B cell (primary cell): Measurements from ENCODE around the gene C1orf198. TPM values are rescaled to one million over a fixed set of nuclear protein-coding genes. Genes with fewer than 3 reads are reported as not detected.

Experiments
- ATAC-seq: fragments of 200-7000 bp; cut with Tn5 transposase; one replicate; pipeline ENCODE4 v1.10.0; 2021; ENCODE audit warnings: low read depth, mild to moderate bottlenecking, moderate number of reproducible peaks, moderate library complexity
- CTCF ChIA-PET: fragments of 350-600 bp; sonication (Branson Sonifier 250); formaldehyde crosslinking; loops from one replicate; lab custom pipeline; 2021; ENCODE audit warnings: antibody characterized with exemption, inconsistent platforms; lab: Charles Lee
- POLR2A ChIA-PET: fragments of 350-600 bp; sonication (Branson Sonifier 250); formaldehyde crosslinking; loops from one replicate; lab custom pipeline; 2021; ENCODE audit warnings: antibody characterized with exemption; lab: Charles Lee
- DNase-seq: peaks from one replicate; pipeline ENCODE4 v3.0.0; 2013
- H2AFZ ChIP-seq: 2 replicates; pipeline ENCODE4 v1.6.1; 2012; ENCODE audit warnings: mild to moderate bottlenecking, low read depth, low read length; ENCODE audit not compliant: insufficient read depth, poor library complexity, severe bottlenecking
- H3K27ac ChIP-seq, 2 donors: 1 replicate in 1 of 2; 2 replicates in 1 of 2; pipeline ENCODE4 v1.5.1; 2012 to 2013; ENCODE audit warnings: low read length in 2 of 2, mild to moderate bottlenecking in 2 of 2, moderate library complexity in 1 of 2
- H3K27me3 ChIP-seq, 4 experiments: fragments of 200-600 bp in 1 of 4; sonication (generic) in 1 of 4; replicated peaks in 1 of 4; 1 replicate in 2 of 4; 2 replicates in 2 of 4; pipeline versions ENCODE4 v1.6.1 to v1.7.0; 2013 to 2016; ENCODE audit warnings: low read length in 3 of 4, mild to moderate bottlenecking in 2 of 4, mixed read lengths in 1 of 4, moderate library complexity in 1 of 4; ENCODE audit not compliant: insufficient read depth in 4 of 4, control insufficient read depth in 3 of 4; ENCODE audit errors: control extremely low read depth in 1 of 4
- H3K36me3 ChIP-seq, 2 experiments: replicated peaks in 1 of 2; 1 replicate in 1 of 2; 2 replicates in 1 of 2; pipeline versions ENCODE4 v1.6.1 to v1.7.1; 2013; ENCODE audit warnings: low read length in 1 of 2; ENCODE audit not compliant: insufficient read depth in 2 of 2, control insufficient read depth in 1 of 2; ENCODE audit errors: control extremely low read depth in 1 of 2, extremely low read depth in 1 of 2
- H3K4me1 ChIP-seq, 2 donors: fragments of 200-600 bp in 1 of 2; sonication (generic) in 1 of 2; 1 replicate in 1 of 2; 2 replicates in 1 of 2; pipeline versions ENCODE4 v1.5.1 to v1.6.1; 2013 to 2017; ENCODE audit warnings: low read length in 2 of 2; ENCODE audit not compliant: control insufficient read depth in 2 of 2, insufficient read depth in 2 of 2
- H3K4me2 ChIP-seq: replicated peaks from 2 replicates; pipeline ENCODE3; 2012; ENCODE audit warnings: mild to moderate bottlenecking, low read depth, low read length; ENCODE audit not compliant: poor library complexity, severe bottlenecking
- H3K4me3 ChIP-seq, 5 experiments: fragments of 200-600 bp in 1 of 5; sonication (generic) in 1 of 5; 1 replicate in 3 of 5; 2 replicates in 2 of 5; pipeline versions ENCODE4 v1.5.1 to v1.7.0; 2011 to 2016; ENCODE audit warnings: low read length in 4 of 5, mild to moderate bottlenecking in 4 of 5, low read depth in 2 of 5, control low read depth in 1 of 5, moderate library complexity in 1 of 5; ENCODE audit not compliant: insufficient read depth in 1 of 5; ENCODE audit errors: control extremely low read depth in 1 of 5, extremely low read depth in 1 of 5
- H3K79me2 ChIP-seq: fragments of 200-600 bp; sonication (generic); one replicate; pipeline ENCODE4 v1.6.0; 2016; ENCODE audit warnings: low read length; ENCODE audit not compliant: control insufficient read depth, insufficient read depth
- H3K9ac ChIP-seq: fragments of 200-600 bp; sonication (generic); 2 replicates; pipeline ENCODE4 v1.6.1; 2017; ENCODE audit warnings: mild to moderate bottlenecking, low read length, moderate library complexity
- H3K9me3 ChIP-seq, 3 donors: one replicate each; pipeline versions ENCODE4 v1.6.1 to v1.7.1; 2013; ENCODE audit warnings: low read length in 2 of 3; ENCODE audit not compliant: control insufficient read depth in 2 of 3, insufficient read depth in 1 of 3; ENCODE audit errors: control extremely low read depth in 1 of 3
- H4K20me1 ChIP-seq: 2 replicates; pipeline ENCODE4 v1.6.0; 2012; ENCODE audit warnings: mild to moderate bottlenecking, low read length; ENCODE audit not compliant: insufficient read depth, control insufficient read depth, poor library complexity, severe bottlenecking
- H3K27ac Mint-ChIP-seq: one replicate; pipeline ENCODE4 v1.8.0; 2021; ENCODE audit warnings: mixed read lengths
- H3K27me3 Mint-ChIP-seq: one replicate; pipeline ENCODE4 v1.8.0; 2021; ENCODE audit warnings: mixed read lengths
- H3K4me1 Mint-ChIP-seq: one replicate; pipeline ENCODE4 v1.8.0; 2021; ENCODE audit warnings: mixed read lengths
- H3K4me3 Mint-ChIP-seq: one replicate; pipeline ENCODE4 v1.8.0; 2021; ENCODE audit warnings: mixed read lengths
- H3K9me3 Mint-ChIP-seq: one replicate; pipeline ENCODE4 v1.8.0; 2022; ENCODE audit warnings: mixed read lengths; ENCODE audit not compliant: insufficient read depth
- CTCF ChIP-seq: fragments of 200-600 bp; IDR thresholded peaks from one replicate; pipeline ENCODE4 v1.8.0; 2022; ENCODE audit warnings: antibody characterized with exemption, mild to moderate bottlenecking
- EZH2 ChIP-seq: IDR thresholded peaks from 2 replicates; pipeline ENCODE4 v1.6.1; 2012; ENCODE audit warnings: borderline replicate concordance, low read depth, mild to moderate bottlenecking, moderate library complexity, low read length; ENCODE audit not compliant: insufficient read depth, poor library complexity, severe bottlenecking
- WGBS: methylation state at CpG from one replicate; pipeline ENCODE4 v1.1.5; 2013; ENCODE audit warnings: missing lambda C conversion rate; ENCODE audit not compliant: insufficient coverage; 5-methylcytosine and 5-hydroxymethylcytosine counted together
- intact Hi-C: fragments of 100-400 bp; cut with micrococcal nuclease; formaldehyde crosslinking; loops from one replicate; pipeline ENCODE4 v1.10.0; 2022
- polyA plus RNA-seq: library from polyadenylated mRNA; depleted of rRNA; stranded (reverse); fragments of >200 nt; gene quantifications from 2 replicates; pipeline ENCODE4 v1.2.3, GENCODE V29; 2012
- total RNA-seq, 2 donors: library from RNA; stranded (reverse); fragments of 120-200 nt in 1 of 2; gene quantifications; 1 replicate in 1 of 2; 2 replicates in 1 of 2; pipeline versions ENCODE4 v1.2.3 to v1.2.4, GENCODE V29; 2013 to 2022

C1orf198 gene
- total and polyA plus RNA-seq, 2 donors (not counting 1 experiment from before 2014, with no cell fraction given): 1.0 to 6.6 TPM

DNA sequence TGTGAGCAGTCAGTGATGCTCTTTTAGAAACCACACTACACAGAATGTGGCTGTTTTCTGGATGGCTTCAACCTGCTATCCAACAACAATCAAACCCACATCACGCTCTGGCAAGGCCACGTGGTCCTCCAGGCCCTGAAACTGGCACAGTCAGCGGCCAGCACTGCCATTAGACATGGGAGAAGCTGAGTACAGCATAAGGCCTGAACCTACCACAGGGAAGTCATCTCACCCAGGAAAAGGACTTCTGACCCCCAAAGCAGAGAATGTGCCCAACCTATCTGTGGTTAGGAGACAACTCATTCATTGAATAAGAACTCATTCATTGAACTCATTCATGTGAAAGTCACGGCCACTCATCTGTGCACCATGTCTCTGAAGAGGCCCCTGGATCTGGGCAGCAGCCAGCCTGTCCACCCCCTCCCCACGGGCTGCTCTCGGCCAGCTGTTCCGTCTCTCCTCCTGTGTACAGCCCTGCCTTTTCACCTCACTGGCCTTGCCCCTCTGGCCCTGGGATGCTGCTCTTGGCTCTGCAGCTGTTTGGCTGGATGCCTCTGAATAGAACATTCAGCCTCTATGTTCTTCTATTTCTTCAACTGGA, 41.1 kb downstream of the C1orf198 start:
- H3K4me2 ChIP-seq: no peak overlapping the region
- intact Hi-C loops: no loop called here

More for the DNA sequence above, 41.1 kb downstream of the C1orf198 start:
- H3K27me3 ChIP-seq: no peaks in the 10 kb centered on the region
- H3K27me3 Mint-ChIP-seq: peaks cover 12% of the 10 kb centered on the region
- ChIA-PET CTCF (no interaction called here), POLR2A (no interaction called here)
- no peak overlapping the region for H3K4me3 ChIP-seq
- peaks cover 9% of the 10 kb centered on the region for H3K9me3 Mint-ChIP-seq
- H3K9me3 ChIP-seq: peaks cover 0 to 5% (median 0%) of the 10 kb centered on the region in 3 donors
- no peak overlapping the region for H2AFZ ChIP-seq
- H4K20me1 ChIP-seq: no peaks in the 10 kb centered on the region
- H3K79me2 ChIP-seq: no peaks in the 10 kb centered on the region
- H3K9ac ChIP-seq: no peak overlapping the region
- no peaks in the 10 kb centered on the region for H3K36me3 ChIP-seq
- no peak overlapping the region for H3K27ac ChIP-seq
- TF ChIP-seq EZH2 (no peak), CTCF (no peak)
- no peaks in the 10 kb centered on the region for H3K4me1 Mint-ChIP-seq
- ATAC-seq (no peak), DNase-seq (no peak)
- 84% methylated on average over 7 of the region's 7 CpGs for WGBS
- no peak overlapping the region for H3K27ac Mint-ChIP-seq
- no peak overlapping the region for H3K4me3 Mint-ChIP-seq
- H3K4me1 ChIP-seq: no peaks in the 10 kb centered on the region
